ENCODE measurements around the gene GMCL2. TPM values are rescaled to one million over a fixed set of nuclear protein-coding genes. Genes with fewer than 3 reads are reported as not detected.

GMCL2 gene
- total and polyA plus RNA-seq, 9 of the 15 experiments (the other 6 are each of a cell fraction or from before 2014, with no cell fraction given), result 0.04 TPM; not detected in 8

GRCh38 chr5:178212241-178213002 is 25.3 kb upstream of the GMCL2 start:
- POLR2A ChIA-PET, result interaction anchor here (0.6 to 12.7 kb wide), 11 partner anchors 8 to 1211 kb away, joined by 3 to 162 read pairs (median 4); partner anchors contain the start of genes HNRNPAB and PHYKPL
- FAIRE-seq (no peak), DNase-seq (ENCODE audit: extremely low read depth in 1 of 4, low spot score in 3 of 4) (no peak), ATAC-seq (peak; percentile 15)
- BruUV-seq (replicated peaks), result no TSS peak
- peaks cover 99% of the 10 kb centered on the region for H3K36me3 ChIP-seq (ENCODE audit: control insufficient read depth, insufficient read depth, low read length)
- in situ Hi-C loops (cut with MboI) (no loop called here), intact Hi-C loops (cut with micrococcal nuclease) (no loop called here)
- WGBS (ENCODE audit: insufficient coverage, low coverage, missing lambda C conversion rate), result 83% methylated on average over 3 of the region's 3 CpGs
- H3K9me3 ChIP-seq (replicated peaks; ENCODE audit: control insufficient read depth, insufficient read depth, low read depth, low read length), result no peaks in the 10 kb centered on the region
- no peak overlapping the region for H2AFZ ChIP-seq (ENCODE audit: low read depth, low read length)
- peak overlapping the region; percentile 36; the same call in 2 of the 3 replicates for H3K27ac ChIP-seq (ENCODE audit: extremely low read depth, low read depth, low read length)
- CTCF ChIA-PET (ENCODE audit: low intra/inter-chr PET ratio), result no interaction called here
- H3K4me3 ChIP-seq, result no peak overlapping the region
- H3K4me2 ChIP-seq (ENCODE audit: insufficient read depth, low read length), result no peak overlapping the region
- peaks cover 54% of the 10 kb centered on the region for H4K20me1 ChIP-seq (replicated peaks; ENCODE audit: control insufficient read depth, insufficient read depth, low read length)
- H3K4me1 ChIP-seq (replicated peaks in 1 of 2; ENCODE audit: control insufficient read depth in 2 of 2, insufficient read depth in 2 of 2, low read length in 2 of 2), result peaks cover 7 to 21% of the 10 kb centered on the region in 2 experiments; a peak in 4 of 5 replicates
- H3K79me2 ChIP-seq (ENCODE audit: control insufficient read depth, insufficient read depth, low read length), result peaks cover 25% of the 10 kb centered on the region
- H3K9ac ChIP-seq (ENCODE audit: insufficient read depth in 1 of 2, low read depth in 2 of 2, low read length in 2 of 2), result peak overlapping the region in 1 of 2 experiments; percentile 18; a peak in 1 of 4 replicates
- no peaks in the 10 kb centered on the region for H3K27me3 ChIP-seq (ENCODE audit: control insufficient read depth in 2 of 2, insufficient read depth in 2 of 2, low read length in 2 of 2)
- peaks cover 4% of the 10 kb centered on the region for H3K9me1 ChIP-seq (ENCODE audit: control insufficient read depth, insufficient read depth, low read length)
- TF ChIP-seq SIN3A (IDR thresholded peaks at IDR 0.05; ENCODE audit: borderline replicate concordance in 2 of 2, control insufficient read depth in 1 of 2, low read depth in 2 of 2, low read length in 2 of 2) (0 out of 4 replicates have a peak, but pooled peaks of 1 of the 2 experiments have one; percentile 54), PREB (CRISPR knock-in tag; IDR thresholded peaks at IDR 0.05) (0 out of 2 replicates have a peak, but pooled peaks have one; percentile 26), MYNN (IDR thresholded peaks at IDR 0.05) (peak; percentile 54; the same call in 1 of the 2 replicates), MYNN (CRISPR knock-in tag; IDR thresholded peaks at IDR 0.05) (no peak), SMAD1 (IDR thresholded peaks at IDR 0.05; ENCODE audit: low read depth, low read length, partially characterized antibody) (peak; percentile 26), TAF1 (IDR thresholded peaks at IDR 0.05; ENCODE audit: control insufficient read depth, extremely low read depth, insufficient read depth, low read length, severe bottlenecking) (peak; percentile 8), SRSF3 (IDR thresholded peaks at IDR 0.05; ENCODE audit: insufficient read depth, low read length) (no peak)
- TF ChIP-seq, protein P1, sequence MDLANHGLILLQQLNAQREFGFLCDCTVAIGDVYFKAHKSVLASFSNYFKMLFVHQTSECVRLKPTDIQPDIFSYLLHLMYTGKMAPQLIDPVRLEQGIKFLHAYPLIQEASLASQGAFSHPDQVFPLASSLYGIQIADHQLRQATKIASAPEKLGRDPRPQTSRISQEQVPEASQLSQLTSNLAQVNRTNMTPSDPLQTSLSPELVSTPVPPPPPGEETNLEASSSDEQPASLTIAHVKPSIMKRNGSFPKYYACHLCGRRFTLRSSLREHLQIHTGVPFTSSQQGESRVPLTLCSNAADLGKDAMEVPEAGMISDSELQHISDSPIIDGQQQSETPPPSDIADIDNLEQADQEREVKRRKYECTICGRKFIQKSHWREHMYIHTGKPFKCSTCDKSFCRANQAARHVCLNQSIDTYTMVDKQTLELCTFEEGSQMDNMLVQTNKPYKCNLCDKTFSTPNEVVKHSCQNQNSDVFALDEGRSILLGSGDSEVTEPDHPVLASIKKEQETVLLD (IDR thresholded peaks at IDR 0.05), result no peak

All from K562 (cell line).